ENCODE results near the gene DNASE1.

DNA sequence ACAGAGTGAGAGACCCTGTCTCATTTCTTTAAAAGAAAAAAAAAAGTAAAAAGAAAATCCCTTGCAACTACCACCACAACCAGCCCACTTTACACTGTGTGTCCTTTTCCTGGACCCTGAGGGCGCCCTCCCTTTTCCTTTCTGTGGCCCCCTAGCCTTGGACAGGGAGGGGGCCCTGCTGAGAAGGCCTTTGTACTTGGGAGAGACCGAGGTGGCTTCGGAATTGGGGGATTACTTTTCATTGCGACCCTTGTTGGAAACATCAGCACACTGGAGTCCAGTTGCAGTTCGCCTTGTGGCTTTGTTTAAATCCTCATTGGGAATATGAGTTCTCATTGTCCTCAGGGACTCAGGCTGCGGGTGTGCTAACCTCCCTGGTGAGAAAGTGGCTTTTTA lies 9.4 kb upstream of the DNASE1 start:
- no peak for TF ChIP-seq POLR2AphosphoS5 (IDR thresholded peaks at IDR 0.05; ENCODE audit: low read depth, low read length)
- TF ChIP-seq, protein P1, sequence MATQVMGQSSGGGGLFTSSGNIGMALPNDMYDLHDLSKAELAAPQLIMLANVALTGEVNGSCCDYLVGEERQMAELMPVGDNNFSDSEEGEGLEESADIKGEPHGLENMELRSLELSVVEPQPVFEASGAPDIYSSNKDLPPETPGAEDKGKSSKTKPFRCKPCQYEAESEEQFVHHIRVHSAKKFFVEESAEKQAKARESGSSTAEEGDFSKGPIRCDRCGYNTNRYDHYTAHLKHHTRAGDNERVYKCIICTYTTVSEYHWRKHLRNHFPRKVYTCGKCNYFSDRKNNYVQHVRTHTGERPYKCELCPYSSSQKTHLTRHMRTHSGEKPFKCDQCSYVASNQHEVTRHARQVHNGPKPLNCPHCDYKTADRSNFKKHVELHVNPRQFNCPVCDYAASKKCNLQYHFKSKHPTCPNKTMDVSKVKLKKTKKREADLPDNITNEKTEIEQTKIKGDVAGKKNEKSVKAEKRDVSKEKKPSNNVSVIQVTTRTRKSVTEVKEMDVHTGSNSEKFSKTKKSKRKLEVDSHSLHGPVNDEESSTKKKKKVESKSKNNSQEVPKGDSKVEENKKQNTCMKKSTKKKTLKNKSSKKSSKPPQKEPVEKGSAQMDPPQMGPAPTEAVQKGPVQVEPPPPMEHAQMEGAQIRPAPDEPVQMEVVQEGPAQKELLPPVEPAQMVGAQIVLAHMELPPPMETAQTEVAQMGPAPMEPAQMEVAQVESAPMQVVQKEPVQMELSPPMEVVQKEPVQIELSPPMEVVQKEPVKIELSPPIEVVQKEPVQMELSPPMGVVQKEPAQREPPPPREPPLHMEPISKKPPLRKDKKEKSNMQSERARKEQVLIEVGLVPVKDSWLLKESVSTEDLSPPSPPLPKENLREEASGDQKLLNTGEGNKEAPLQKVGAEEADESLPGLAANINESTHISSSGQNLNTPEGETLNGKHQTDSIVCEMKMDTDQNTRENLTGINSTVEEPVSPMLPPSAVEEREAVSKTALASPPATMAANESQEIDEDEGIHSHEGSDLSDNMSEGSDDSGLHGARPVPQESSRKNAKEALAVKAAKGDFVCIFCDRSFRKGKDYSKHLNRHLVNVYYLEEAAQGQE (IDR thresholded peaks at IDR 0.05; ENCODE audit: insufficient read depth in 1 of 2, low read depth in 2 of 2, low read length in 2 of 2) = no peak
